Measurements from ENCODE around the gene ARHGDIG.

DNA sequence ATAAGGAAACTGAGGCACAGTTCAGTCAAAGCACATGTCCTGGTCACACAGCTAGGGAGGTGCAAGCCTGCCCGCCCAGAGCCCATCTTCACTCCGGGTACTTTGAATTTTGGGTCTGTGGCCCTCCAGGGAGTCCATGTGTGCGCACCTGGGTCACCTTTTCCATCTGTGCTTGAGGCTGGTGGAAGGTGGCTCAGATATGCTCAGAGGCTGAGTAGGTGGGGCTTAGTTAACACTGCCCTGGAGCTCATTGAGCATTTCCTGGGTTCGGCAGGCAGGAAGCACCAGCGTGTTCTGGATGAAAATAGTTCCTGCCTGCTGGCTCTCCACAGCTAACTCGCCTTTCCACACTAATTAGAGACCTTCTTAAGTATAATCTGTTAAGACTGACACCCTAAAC lies 26.6 kb upstream of the ARHGDIG start:
- TF ChIP-seq, protein P1, sequence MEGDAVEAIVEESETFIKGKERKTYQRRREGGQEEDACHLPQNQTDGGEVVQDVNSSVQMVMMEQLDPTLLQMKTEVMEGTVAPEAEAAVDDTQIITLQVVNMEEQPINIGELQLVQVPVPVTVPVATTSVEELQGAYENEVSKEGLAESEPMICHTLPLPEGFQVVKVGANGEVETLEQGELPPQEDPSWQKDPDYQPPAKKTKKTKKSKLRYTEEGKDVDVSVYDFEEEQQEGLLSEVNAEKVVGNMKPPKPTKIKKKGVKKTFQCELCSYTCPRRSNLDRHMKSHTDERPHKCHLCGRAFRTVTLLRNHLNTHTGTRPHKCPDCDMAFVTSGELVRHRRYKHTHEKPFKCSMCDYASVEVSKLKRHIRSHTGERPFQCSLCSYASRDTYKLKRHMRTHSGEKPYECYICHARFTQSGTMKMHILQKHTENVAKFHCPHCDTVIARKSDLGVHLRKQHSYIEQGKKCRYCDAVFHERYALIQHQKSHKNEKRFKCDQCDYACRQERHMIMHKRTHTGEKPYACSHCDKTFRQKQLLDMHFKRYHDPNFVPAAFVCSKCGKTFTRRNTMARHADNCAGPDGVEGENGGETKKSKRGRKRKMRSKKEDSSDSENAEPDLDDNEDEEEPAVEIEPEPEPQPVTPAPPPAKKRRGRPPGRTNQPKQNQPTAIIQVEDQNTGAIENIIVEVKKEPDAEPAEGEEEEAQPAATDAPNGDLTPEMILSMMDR (conservative IDR thresholded peaks at IDR 0.05 in 1 of 2, IDR thresholded peaks at IDR 0.05 in 1 of 2; ENCODE audit: extremely low read depth in 1 of 2, insufficient read depth in 1 of 2, low read depth in 1 of 2, low read length in 2 of 2): no peak
- no peak for TF ChIP-seq EZH2 (IDR thresholded peaks at IDR 0.05; ENCODE audit: borderline replicate concordance, low read length)

Measured in mammary epithelial cell (primary cell).